Kidney epithelial cell (primary cell): ENCODE results near the gene TMC6. TPM values are rescaled to one million over a fixed set of nuclear protein-coding genes. Genes with fewer than 3 reads are reported as not detected.
A peak's percentile ranks its signal among the peaks of the same experiment; 100 is the strongest.
"Not testable (repeated sequence)": the region's sequence is repeated elsewhere in the genome, so short reads cannot be mapped to it uniquely, and the experiment has no call there.

Experiments
- DNase-seq: peaks from one replicate; pipeline ENCODE4 v3.0.0-alpha.2; 2010; ENCODE audit warnings: low read depth
- H3K27me3 ChIP-seq: 2 replicates; pipeline ENCODE4 v1.6.0; 2011; ENCODE audit warnings: low read length; ENCODE audit not compliant: control insufficient read depth, insufficient read depth
- H3K36me3 ChIP-seq: 2 replicates; pipeline ENCODE4 v1.5.1; 2011; ENCODE audit warnings: low read length; ENCODE audit not compliant: control insufficient read depth, insufficient read depth
- H3K4me3 ChIP-seq: 2 replicates; pipeline ENCODE4 v1.5.1; 2011; ENCODE audit warnings: low read depth, mild to moderate bottlenecking, control low read depth, low read length
- total RNA-seq: library from RNA; depleted of rRNA; stranded (reverse); fragments of >200 nt; gene quantifications from 2 replicates; pipeline ENCODE4 v1.2.3, GENCODE V29; 2015
- TF ChIP-seq, protein P1 (sequence below): IDR thresholded peaks from 2 replicates; pipeline ENCODE4 v1.5.1; 2011; ENCODE audit warnings: mild to moderate bottlenecking, moderate library complexity, low read length, control low read depth, inconsistent platforms; ENCODE audit not compliant: insufficient read depth, poor library complexity, severe bottlenecking

TMC6 gene
- total RNA-seq, 1 donor from 2014 or later, result 88.7 TPM

DNA sequence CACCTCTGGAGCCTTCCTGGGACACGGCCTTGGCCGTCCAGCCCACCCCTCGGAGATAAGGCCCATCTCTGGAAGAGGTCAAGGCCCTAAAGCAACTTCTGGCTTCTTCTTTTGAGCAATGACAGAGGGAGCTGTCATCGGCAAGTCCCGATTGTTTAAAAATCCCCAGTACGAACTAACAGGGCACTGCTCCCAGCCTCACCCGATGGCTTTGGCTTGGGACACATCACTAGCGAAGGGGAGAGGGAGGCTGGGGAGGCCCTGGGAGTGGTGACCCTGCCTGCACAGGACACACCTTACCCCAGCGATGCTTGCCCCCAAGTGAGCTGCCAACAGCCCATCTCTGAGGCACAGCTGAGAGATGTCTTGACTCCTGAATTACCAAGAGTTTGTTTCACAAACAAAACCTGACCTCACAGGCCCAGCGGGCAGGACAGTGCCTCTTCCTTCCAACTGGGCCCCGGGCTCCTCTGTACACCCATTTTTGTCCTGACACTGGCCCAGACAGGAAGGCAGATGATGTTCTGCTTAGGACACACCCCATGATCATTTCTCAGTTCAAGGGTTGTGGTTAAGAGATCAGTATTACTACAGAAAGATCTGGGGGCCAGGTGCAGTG lies 44.7 kb upstream of the TMC6 start:
- Histone ChIP-seq H3K4me3 (no peak overlapping the region), H3K36me3 (peaks cover 2% of the 10 kb centered on the region), H3K27me3 (no peaks in the 10 kb centered on the region)
- TF ChIP-seq, protein P1, sequence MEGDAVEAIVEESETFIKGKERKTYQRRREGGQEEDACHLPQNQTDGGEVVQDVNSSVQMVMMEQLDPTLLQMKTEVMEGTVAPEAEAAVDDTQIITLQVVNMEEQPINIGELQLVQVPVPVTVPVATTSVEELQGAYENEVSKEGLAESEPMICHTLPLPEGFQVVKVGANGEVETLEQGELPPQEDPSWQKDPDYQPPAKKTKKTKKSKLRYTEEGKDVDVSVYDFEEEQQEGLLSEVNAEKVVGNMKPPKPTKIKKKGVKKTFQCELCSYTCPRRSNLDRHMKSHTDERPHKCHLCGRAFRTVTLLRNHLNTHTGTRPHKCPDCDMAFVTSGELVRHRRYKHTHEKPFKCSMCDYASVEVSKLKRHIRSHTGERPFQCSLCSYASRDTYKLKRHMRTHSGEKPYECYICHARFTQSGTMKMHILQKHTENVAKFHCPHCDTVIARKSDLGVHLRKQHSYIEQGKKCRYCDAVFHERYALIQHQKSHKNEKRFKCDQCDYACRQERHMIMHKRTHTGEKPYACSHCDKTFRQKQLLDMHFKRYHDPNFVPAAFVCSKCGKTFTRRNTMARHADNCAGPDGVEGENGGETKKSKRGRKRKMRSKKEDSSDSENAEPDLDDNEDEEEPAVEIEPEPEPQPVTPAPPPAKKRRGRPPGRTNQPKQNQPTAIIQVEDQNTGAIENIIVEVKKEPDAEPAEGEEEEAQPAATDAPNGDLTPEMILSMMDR, result no peak
- no peak for DNase-seq

DNA sequence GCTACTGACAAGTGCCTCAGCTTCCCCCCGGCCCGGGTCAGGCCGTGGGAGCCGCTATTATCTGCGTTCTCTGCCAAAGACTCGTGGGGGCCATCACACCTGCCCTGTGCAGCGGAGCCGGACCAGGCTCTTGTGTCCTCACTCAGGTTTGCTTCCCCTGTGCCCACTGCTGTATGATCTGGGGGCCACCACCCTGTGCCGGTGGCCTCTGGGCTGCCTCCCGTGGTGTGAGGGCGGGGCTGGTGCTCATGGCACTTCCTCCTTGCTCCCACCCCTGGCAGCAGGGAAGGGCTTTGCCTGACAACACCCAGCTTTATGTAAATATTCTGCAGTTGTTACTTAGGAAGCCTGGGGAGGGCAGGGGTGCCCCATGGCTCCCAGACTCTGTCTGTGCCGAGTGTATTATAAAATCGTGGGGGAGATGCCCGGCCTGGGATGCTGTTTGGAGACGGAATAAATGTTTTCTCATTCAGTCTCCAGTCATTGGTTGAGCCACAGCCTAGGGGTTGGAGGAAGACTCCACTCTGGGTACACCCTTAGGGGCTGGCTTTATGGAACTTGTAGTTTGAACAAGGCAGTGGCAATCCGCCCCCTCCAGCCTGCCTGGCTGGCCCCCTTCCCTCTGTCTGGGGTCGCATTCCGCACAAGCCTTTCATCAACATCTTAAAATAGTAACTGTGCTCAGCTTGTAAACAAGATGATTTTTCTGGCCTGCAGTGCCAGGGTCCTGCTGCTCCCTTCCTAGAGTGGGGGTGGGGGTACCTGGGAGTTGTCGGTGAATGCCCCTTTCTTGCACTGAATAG lies 43.9 kb upstream of the TMC6 start:
- TF ChIP-seq, protein P1, result no peak
- Histone ChIP-seq H3K36me3 (peaks cover 2% of the 10 kb centered on the region), H3K4me3 (no peak overlapping the region), H3K27me3 (no peaks in the 10 kb centered on the region)
- DNase-seq, result no peak

DNA sequence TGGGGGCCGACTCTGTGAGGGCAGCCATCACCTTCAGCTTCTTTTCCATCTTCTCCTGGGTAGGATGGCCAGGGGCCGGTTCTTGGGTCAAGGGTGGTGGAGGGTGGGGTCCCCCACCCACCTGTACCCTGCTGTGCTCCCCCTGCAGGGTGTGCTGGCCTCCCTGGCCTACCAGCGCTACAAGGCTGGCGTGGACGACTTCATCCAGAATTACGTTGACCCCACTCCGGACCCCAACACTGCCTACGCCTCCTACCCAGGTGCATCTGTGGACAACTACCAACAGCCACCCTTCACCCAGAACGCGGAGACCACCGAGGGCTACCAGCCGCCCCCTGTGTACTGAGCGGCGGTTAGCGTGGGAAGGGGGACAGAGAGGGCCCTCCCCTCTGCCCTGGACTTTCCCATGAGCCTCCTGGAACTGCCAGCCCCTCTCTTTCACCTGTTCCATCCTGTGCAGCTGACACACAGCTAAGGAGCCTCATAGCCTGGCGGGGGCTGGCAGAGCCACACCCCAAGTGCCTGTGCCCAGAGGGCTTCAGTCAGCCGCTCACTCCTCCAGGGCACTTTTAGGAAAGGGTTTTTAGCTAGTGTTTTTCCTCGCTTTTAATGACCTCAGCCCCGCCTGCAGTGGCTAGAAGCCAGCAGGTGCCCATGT lies 43.2 kb upstream of the TMC6 start:
- not testable (repeated sequence) for DNase-seq, H3K36me3 ChIP-seq, H3K27me3 ChIP-seq, H3K4me3 ChIP-seq

DNA sequence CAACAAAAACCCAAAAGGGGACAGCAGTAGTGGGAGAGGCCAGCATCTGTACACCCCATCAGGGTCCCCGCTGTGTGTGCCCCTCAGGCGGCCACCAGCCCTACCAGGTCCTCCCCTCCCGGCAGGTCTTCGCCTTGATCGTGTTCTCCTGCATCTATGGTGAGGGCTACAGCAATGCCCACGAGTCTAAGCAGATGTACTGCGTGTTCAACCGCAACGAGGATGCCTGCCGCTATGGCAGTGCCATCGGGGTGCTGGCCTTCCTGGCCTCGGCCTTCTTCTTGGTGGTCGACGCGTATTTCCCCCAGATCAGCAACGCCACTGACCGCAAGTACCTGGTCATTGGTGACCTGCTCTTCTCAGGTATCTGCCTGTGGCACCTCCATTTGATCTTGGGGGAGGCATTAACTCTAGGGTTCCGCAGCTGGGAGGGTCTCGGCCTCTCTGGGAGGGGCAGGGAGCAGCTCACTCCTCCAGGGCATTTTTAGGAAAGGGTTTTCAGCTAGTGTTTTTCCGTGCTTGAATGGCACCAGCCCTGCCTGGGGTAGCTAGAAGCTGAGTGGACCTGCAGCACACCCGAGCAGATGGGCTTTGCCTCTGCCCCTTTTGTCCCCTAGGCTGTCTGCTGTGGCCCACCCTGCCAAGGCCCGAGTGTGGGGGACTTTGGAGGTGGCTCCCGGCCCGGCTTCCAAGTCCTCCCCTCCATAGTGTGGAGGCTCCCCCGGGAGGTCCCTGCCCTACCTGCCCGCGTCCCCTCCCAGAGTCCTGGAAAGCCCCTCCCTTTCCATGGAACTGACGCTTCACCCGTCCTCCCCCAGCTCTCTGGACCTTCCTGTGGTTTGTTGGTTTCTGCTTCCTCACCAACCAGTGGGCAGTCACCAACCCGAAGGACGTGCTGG lies 42.4 kb upstream of the TMC6 start:
- H3K4me3 ChIP-seq, result no peak overlapping the region

GRCh38 chr17:78168903-78169793 lies 40.6 kb upstream of the TMC6 start:
- Histone ChIP-seq H3K36me3 (no peaks in the 10 kb centered on the region), H3K4me3 (peak overlapping the region; percentile 73), H3K27me3 (no peaks in the 10 kb centered on the region)
- DNase-seq, result no peak
- TF ChIP-seq, protein P1, result no peak

More for the DNA sequence above, 42.4 kb upstream of the TMC6 start:
- no peak for DNase-seq
- TF ChIP-seq, protein P1, result no peak
- Histone ChIP-seq H3K36me3 (peaks cover 2% of the 10 kb centered on the region), H3K27me3 (no peaks in the 10 kb centered on the region)
